Gastroesophageal sphincter (tissue), 3 donors: ENCODE data around the gene FAM222B.

Experiments used
- POLR2A ChIP-seq, 2 donors: fragments of 450-650 bp; IDR thresholded peaks; one replicate each; pipeline ENCODE4 v1.6.1; 2017; ENCODE audit warnings: antibody characterized with exemption in 2 of 2, mild to moderate bottlenecking in 2 of 2, moderate library complexity in 1 of 2
- POLR2AphosphoS5 ChIP-seq: sonication (generic); formaldehyde crosslinking; IDR thresholded peaks from one replicate; pipeline ENCODE4 v1.6.1; 2017; ENCODE audit warnings: antibody characterized with exemption
- TF ChIP-seq, protein P1 (sequence below), 4 experiments: fragments of 200-600 bp in 2 of 4; fragments of 450-650 bp in 2 of 4; sonication (generic) in 1 of 4; IDR thresholded peaks; one replicate each; pipeline ENCODE4 v1.5.1; 2017 to 2019; ENCODE audit warnings: antibody characterized with exemption in 4 of 4, mild to moderate bottlenecking in 2 of 4, moderate library complexity in 2 of 4

DNA sequence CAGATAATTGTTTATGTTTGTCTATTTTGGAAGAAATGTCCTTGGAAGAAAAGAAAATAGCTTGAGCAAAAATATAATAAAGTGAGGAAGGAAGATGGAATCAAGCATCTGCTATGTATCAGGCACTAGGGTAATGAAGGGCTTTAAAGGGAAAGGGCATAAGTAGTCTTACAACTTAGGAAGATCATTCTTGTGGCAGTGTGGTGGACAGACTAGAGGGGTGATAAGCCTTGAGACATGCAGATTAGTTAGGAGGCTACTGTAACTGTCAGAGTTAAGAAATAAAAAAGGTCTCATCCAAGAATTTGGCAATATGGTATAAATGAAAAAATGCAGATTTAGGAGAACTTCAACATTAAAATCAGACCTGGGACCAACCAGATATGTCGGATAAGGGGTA is 14.9 kb downstream of the FAM222B start:
- TF ChIP-seq, protein P1, sequence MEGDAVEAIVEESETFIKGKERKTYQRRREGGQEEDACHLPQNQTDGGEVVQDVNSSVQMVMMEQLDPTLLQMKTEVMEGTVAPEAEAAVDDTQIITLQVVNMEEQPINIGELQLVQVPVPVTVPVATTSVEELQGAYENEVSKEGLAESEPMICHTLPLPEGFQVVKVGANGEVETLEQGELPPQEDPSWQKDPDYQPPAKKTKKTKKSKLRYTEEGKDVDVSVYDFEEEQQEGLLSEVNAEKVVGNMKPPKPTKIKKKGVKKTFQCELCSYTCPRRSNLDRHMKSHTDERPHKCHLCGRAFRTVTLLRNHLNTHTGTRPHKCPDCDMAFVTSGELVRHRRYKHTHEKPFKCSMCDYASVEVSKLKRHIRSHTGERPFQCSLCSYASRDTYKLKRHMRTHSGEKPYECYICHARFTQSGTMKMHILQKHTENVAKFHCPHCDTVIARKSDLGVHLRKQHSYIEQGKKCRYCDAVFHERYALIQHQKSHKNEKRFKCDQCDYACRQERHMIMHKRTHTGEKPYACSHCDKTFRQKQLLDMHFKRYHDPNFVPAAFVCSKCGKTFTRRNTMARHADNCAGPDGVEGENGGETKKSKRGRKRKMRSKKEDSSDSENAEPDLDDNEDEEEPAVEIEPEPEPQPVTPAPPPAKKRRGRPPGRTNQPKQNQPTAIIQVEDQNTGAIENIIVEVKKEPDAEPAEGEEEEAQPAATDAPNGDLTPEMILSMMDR (IDR thresholded peaks at IDR 0.05): no peak
- TF ChIP-seq POLR2AphosphoS5: no peak
- no peak for TF ChIP-seq POLR2A (IDR thresholded peaks at IDR 0.05)
